Ureter (tissue), 1 donor: ENCODE results near the gene KATNBL1. TPM values are rescaled to one million over a fixed set of nuclear protein-coding genes. Genes with fewer than 3 reads are reported as not detected.
"Not testable (repeated sequence)": the region's sequence is repeated elsewhere in the genome, so short reads cannot be mapped to it uniquely, and the experiment has no call there.

Source experiments
- DNase-seq: peaks from one replicate; pipeline ENCODE4 v3.0.0-alpha.2; 2020; ENCODE audit warnings: low spot score
- total RNA-seq: library from RNA; stranded (reverse); gene quantifications from one replicate; pipeline ENCODE4 v1.2.4, GENCODE V29; 2023
- donor health status: DM: yes; HTN: yes; CAD: no.

KATNBL1 gene
- total RNA-seq, 1 donor from 2014 or later = 63.2 TPM

- DNase-seq = no peak
These were observed 6.6 kb downstream of the KATNBL1 start for GRCh38 chr15:34203305-34203704.

- DNase-seq = not testable (repeated sequence)
These were observed 16.6 kb downstream of the KATNBL1 start for GRCh38 chr15:34193272-34193671.

GRCh38 chr15:34188711-34189110, 21.2 kb downstream of the KATNBL1 start:
- DNase-seq = no peak

- no peak for DNase-seq
These were observed 24.2 kb downstream of the KATNBL1 start for GRCh38 chr15:34185666-34186065.

- DNase-seq = no peak
These were observed 27.0 kb downstream of the KATNBL1 start for GRCh38 chr15:34182942-34183341.

GRCh38 chr15:34179234-34179633, 30.7 kb downstream of the KATNBL1 start:
- DNase-seq = no peak

- DNase-seq = not testable (repeated sequence)
These were observed 43.8 kb downstream of the KATNBL1 start for GRCh38 chr15:34165987-34166573.

- DNase-seq = no peak
These were observed 48.5 kb downstream of the KATNBL1 start for GRCh38 chr15:34161329-34161963.

- no peak for DNase-seq
These were observed 49.2 kb downstream of the KATNBL1 start for GRCh38 chr15:34160735-34161134.

- no peak for DNase-seq
These were observed 51.5 kb downstream of the KATNBL1 start for GRCh38 chr15:34158355-34158754.

GRCh38 chr15:34155859-34156258, 54.0 kb downstream of the KATNBL1 start:
- DNase-seq = no peak

- DNase-seq = no peak
These were observed 55.1 kb downstream of the KATNBL1 start for GRCh38 chr15:34154725-34155204.

- no peak for DNase-seq
These were observed 62.3 kb downstream of the KATNBL1 start for GRCh38 chr15:34147371-34148140.

GRCh38 chr15:34133511-34133910, 76.4 kb downstream of the KATNBL1 start:
- DNase-seq = no peak

- no peak for DNase-seq
These were observed 77.0 kb downstream of the KATNBL1 start for GRCh38 chr15:34132881-34133280.

GRCh38 chr15:34128898-34129297, 81.0 kb downstream of the KATNBL1 start:
- DNase-seq = no peak

- DNase-seq = no peak
These were observed 83.4 kb downstream of the KATNBL1 start for GRCh38 chr15:34126522-34126921.

- DNase-seq = no peak
These were observed 84.0 kb downstream of the KATNBL1 start for GRCh38 chr15:34125945-34126344.

- DNase-seq = no peak
These were observed 85.2 kb downstream of the KATNBL1 start for GRCh38 chr15:34124651-34125050.

GRCh38 chr15:34122771-34123183, 87.1 kb downstream of the KATNBL1 start:
- no peak for DNase-seq

- not testable (repeated sequence) for DNase-seq
These were observed 88.1 kb downstream of the KATNBL1 start for GRCh38 chr15:34121786-34122185.

GRCh38 chr15:34120420-34120819, 89.5 kb downstream of the KATNBL1 start:
- DNase-seq = not testable (repeated sequence)

- DNase-seq = no peak
These were observed 90.6 kb downstream of the KATNBL1 start for GRCh38 chr15:34119291-34119690.
